GM18867 (cell line): ENCODE data around the gene ANXA10.
A peak's percentile ranks its signal among the peaks of the same experiment; 100 is the strongest.
"Not testable (repeated sequence)": the region's sequence is repeated elsewhere in the genome, so short reads cannot be mapped to it uniquely, and the experiment has no call there.

Experiments used
- ATAC-seq: cut with Tn5 transposase; IDR thresholded peaks from one replicate; pipeline ENCODE4 v1.9.1; 2021; ENCODE audit warnings: mild to moderate bottlenecking, moderate library complexity; ENCODE audit not compliant: unreplicated experiment

ANXA10 gene

GRCh38 chr4:168118116-168118655 is 25.8 kb downstream of the ANXA10 start:
- no peak for ATAC-seq

- no peak for ATAC-seq
Measured at GRCh38 chr4:168119100-168119499, 26.8 kb downstream of the ANXA10 start.

- no peak for ATAC-seq
Measured at GRCh38 chr4:168119890-168120289, 27.6 kb downstream of the ANXA10 start.

GRCh38 chr4:168120811-168121210 is 28.5 kb downstream of the ANXA10 start:
- ATAC-seq = no peak

- ATAC-seq = no peak
Measured at GRCh38 chr4:168124008-168124641, 31.8 kb downstream of the ANXA10 start.

GRCh38 chr4:168126952-168127351 is 34.6 kb downstream of the ANXA10 start:
- no peak for ATAC-seq

- ATAC-seq = no peak
Measured at GRCh38 chr4:168128601-168129000, 36.3 kb downstream of the ANXA10 start.

GRCh38 chr4:168129046-168129772 is 36.9 kb downstream of the ANXA10 start:
- no peak for ATAC-seq

GRCh38 chr4:168129802-168130201 is 37.5 kb downstream of the ANXA10 start:
- ATAC-seq = no peak

- no peak for ATAC-seq
Measured at GRCh38 chr4:168131196-168131595, 38.9 kb downstream of the ANXA10 start.

- ATAC-seq = no peak
Measured at GRCh38 chr4:168134651-168135050, 42.3 kb downstream of the ANXA10 start.

- ATAC-seq = not testable (repeated sequence)
Measured at GRCh38 chr4:168135860-168136259, 43.5 kb downstream of the ANXA10 start.

- ATAC-seq = not testable (repeated sequence)
Measured at GRCh38 chr4:168137695-168138094, 45.4 kb downstream of the ANXA10 start.

GRCh38 chr4:168138143-168138542 is 45.8 kb downstream of the ANXA10 start:
- no peak for ATAC-seq

GRCh38 chr4:168139336-168139735 is 47.0 kb downstream of the ANXA10 start:
- ATAC-seq = no peak

GRCh38 chr4:168141733-168142132 is 49.4 kb downstream of the ANXA10 start:
- ATAC-seq = no peak

- ATAC-seq = no peak
Measured at GRCh38 chr4:168143601-168144000, 51.3 kb downstream of the ANXA10 start.

GRCh38 chr4:168150420-168151050 is 58.2 kb downstream of the ANXA10 start:
- no peak for ATAC-seq

- ATAC-seq = no peak
Measured at GRCh38 chr4:168151327-168151726, 59.0 kb downstream of the ANXA10 start.

GRCh38 chr4:168152837-168153500 is 60.6 kb downstream of the ANXA10 start:
- ATAC-seq = peak; percentile 39
